H9 (cell line): ENCODE data around the gene CPNE7. TPM values are rescaled to one million over a fixed set of nuclear protein-coding genes. Genes with fewer than 3 reads are reported as not detected.

Experiments used
- DNase-seq: peaks from one replicate; pipeline ENCODE4 v3.0.0-alpha.2; 2017
- H2AFZ ChIP-seq: one replicate; pipeline ENCODE4 v1.6.1; 2013; ENCODE audit warnings: mild to moderate bottlenecking, low read length, control low read depth, moderate library complexity
- H2AK5ac ChIP-seq: 2 replicates; pipeline ENCODE4 v1.6.1; 2013; ENCODE audit warnings: low read length, control low read depth, mixed read lengths; ENCODE audit not compliant: insufficient read length
- H2BK120ac ChIP-seq: one replicate; pipeline ENCODE4 v1.6.1; 2013; ENCODE audit warnings: low read depth, mild to moderate bottlenecking, low read length, control low read depth, inconsistent platforms; ENCODE audit not compliant: poor library complexity, severe bottlenecking
- H2BK12ac ChIP-seq: 2 replicates; pipeline ENCODE4 v1.6.1; 2013; ENCODE audit warnings: low read length, control low read depth, mixed read lengths, low read depth; ENCODE audit not compliant: insufficient read length
- H2BK15ac ChIP-seq: 2 replicates; pipeline ENCODE4 v1.6.1; 2013; ENCODE audit warnings: low read depth, low read length, control low read depth
- H2BK20ac ChIP-seq: one replicate; pipeline ENCODE4 v1.6.1; 2013; ENCODE audit warnings: low read depth, mild to moderate bottlenecking, low read length, control low read depth, inconsistent platforms; ENCODE audit not compliant: poor library complexity, severe bottlenecking
- H2BK5ac ChIP-seq: 2 replicates; pipeline ENCODE4 v1.6.1; 2013; ENCODE audit warnings: low read length, control low read depth, mixed read lengths; ENCODE audit not compliant: insufficient read length
- H3K14ac ChIP-seq: 2 replicates; pipeline ENCODE4 v1.6.1; 2013; ENCODE audit warnings: low read length, control low read depth; ENCODE audit not compliant: insufficient read depth
- H3K18ac ChIP-seq: 2 replicates; pipeline ENCODE4 v1.6.1; 2013; ENCODE audit warnings: low read depth, mild to moderate bottlenecking, mixed read lengths, low read length, control low read depth; ENCODE audit not compliant: insufficient read length
- H3K23ac ChIP-seq: 2 replicates; pipeline ENCODE4 v1.6.1; 2013; ENCODE audit warnings: low read length, control low read depth, mixed read lengths, low read depth; ENCODE audit not compliant: insufficient read length
- H3K23me2 ChIP-seq: 2 replicates; pipeline ENCODE4 v1.6.1; 2013; ENCODE audit warnings: low read depth, mild to moderate bottlenecking, mixed read lengths, low read length, control low read depth; ENCODE audit not compliant: insufficient read length, poor library complexity, severe bottlenecking
- H3K27ac ChIP-seq: 2 replicates; pipeline ENCODE4 v1.5.1; 2013; ENCODE audit warnings: low read length, control low read depth, mixed read lengths, low read depth; ENCODE audit not compliant: insufficient read length
- H3K27me3 ChIP-seq: 2 replicates; pipeline ENCODE4 v1.6.1; 2013; ENCODE audit warnings: low read length, control low read depth, inconsistent platforms; ENCODE audit not compliant: insufficient read depth
- H3K4ac ChIP-seq: 2 replicates; pipeline ENCODE4 v1.6.1; 2013; ENCODE audit warnings: low read depth, mild to moderate bottlenecking, control low read depth, inconsistent platforms, low read length, moderate library complexity
- H3K4me1 ChIP-seq: 2 replicates; pipeline ENCODE4 v1.6.1; 2013; ENCODE audit warnings: low read length, control low read depth, inconsistent platforms; ENCODE audit not compliant: insufficient read depth
- H3K4me2 ChIP-seq: 2 replicates; pipeline ENCODE4 v1.6.1; 2013; ENCODE audit warnings: low read length, control low read depth, mixed read lengths; ENCODE audit not compliant: insufficient read length, insufficient read depth
- H3K56ac ChIP-seq: 2 replicates; pipeline ENCODE4 v1.6.1; 2013; ENCODE audit warnings: low read depth, mild to moderate bottlenecking, mixed read lengths, low read length, control low read depth; ENCODE audit not compliant: insufficient read length
- H3K79me1 ChIP-seq: 2 replicates; pipeline ENCODE4 v1.6.1; 2013; ENCODE audit warnings: low read depth, mild to moderate bottlenecking, moderate library complexity, low read length, control low read depth, inconsistent platforms; ENCODE audit not compliant: insufficient read depth, poor library complexity, severe bottlenecking
- H3K79me2 ChIP-seq: 2 replicates; pipeline ENCODE4 v1.6.1; 2013; ENCODE audit warnings: low read length, control low read depth, inconsistent platforms; ENCODE audit not compliant: insufficient read depth
- H3K9ac ChIP-seq: 2 replicates; pipeline ENCODE4 v1.6.1; 2013; ENCODE audit warnings: low read length, control low read depth, mixed read lengths; ENCODE audit not compliant: insufficient read length; ENCODE audit errors: extremely low read depth
- H3K9me3 ChIP-seq: one replicate; pipeline ENCODE4 v1.6.1; 2013; ENCODE audit warnings: low read depth, low read length, inconsistent platforms; ENCODE audit not compliant: control insufficient read depth
- H3T11ph ChIP-seq: one replicate; pipeline ENCODE4 v1.6.1; 2013; ENCODE audit warnings: mild to moderate bottlenecking, low read length, control low read depth, inconsistent platforms
- H4K20me1 ChIP-seq: one replicate; pipeline ENCODE4 v1.6.1; 2013; ENCODE audit not compliant: control insufficient read depth, insufficient read length, insufficient read depth
- H4K5ac ChIP-seq: 2 replicates; pipeline ENCODE4 v1.6.1; 2013; ENCODE audit warnings: low read depth, mild to moderate bottlenecking, mixed read lengths, low read length, control low read depth; ENCODE audit not compliant: insufficient read length
- H4K8ac ChIP-seq: replicated peaks from 2 replicates; pipeline ENCODE4 v1.6.1; 2013; ENCODE audit warnings: low read length, control low read depth, mixed read lengths, low read depth; ENCODE audit not compliant: insufficient read length
- H4K91ac ChIP-seq: 2 replicates; pipeline ENCODE4 v1.6.1; 2013; ENCODE audit warnings: low read depth, mild to moderate bottlenecking, moderate library complexity, mixed read lengths, low read length, control low read depth; ENCODE audit not compliant: insufficient read length
- H3K27ac Mint-ChIP-seq, 3 experiments: 2 replicates in 2 of 3; 3 replicates in 1 of 3; pipeline ENCODE4 v1.8.0; 2020 to 2021; ENCODE audit warnings: mixed read lengths in 3 of 3, mild to moderate bottlenecking in 1 of 3, moderate library complexity in 1 of 3
- H3K27me3 Mint-ChIP-seq: 2 replicates; pipeline ENCODE4 v1.8.0; 2021; ENCODE audit warnings: low read depth, mild to moderate bottlenecking, moderate library complexity, mixed read lengths
- H3K36me3 Mint-ChIP-seq, 3 experiments: 2 replicates in 2 of 3; 3 replicates in 1 of 3; pipeline ENCODE4 v1.8.0; 2020 to 2021; ENCODE audit warnings: low read depth in 3 of 3, mixed read lengths in 3 of 3; ENCODE audit not compliant: insufficient read depth in 1 of 3
- H3K4me1 Mint-ChIP-seq, 2 experiments: 2 replicates each; pipeline ENCODE4 v1.8.0; 2020; ENCODE audit warnings: mixed read lengths in 2 of 2
- H3K4me3 Mint-ChIP-seq, 2 experiments: 2 replicates in 1 of 2; 3 replicates in 1 of 2; pipeline ENCODE4 v1.8.0; 2020 to 2021; ENCODE audit warnings: mild to moderate bottlenecking in 2 of 2, mixed read lengths in 2 of 2, moderate library complexity in 1 of 2
- H3K9me3 Mint-ChIP-seq, 2 experiments: 2 replicates in 1 of 2; 3 replicates in 1 of 2; pipeline ENCODE4 v1.8.0; 2020; ENCODE audit warnings: mild to moderate bottlenecking in 2 of 2, mixed read lengths in 2 of 2, moderate library complexity in 1 of 2
- CTCF ChIP-seq: fragments of 200-600 bp; sonication (generic); conservative IDR thresholded peaks from 3 replicates; pipeline ENCODE4 v1.8.0; 2021; ENCODE audit warnings: antibody characterized with exemption, mild to moderate bottlenecking
- WGBS: extraction: QIAGEN DNeasy Blood & Tissue Kit; methylation state at CpG from one replicate; pipeline ENCODE4 v1.1.7; 2013; ENCODE audit warnings: missing lambda C conversion rate, low lambda C conversion rate, mixed read lengths; ENCODE audit not compliant: insufficient read length; ENCODE audit errors: extremely low coverage; 5-methylcytosine and 5-hydroxymethylcytosine counted together
- total RNA-seq: library from RNA; stranded (reverse); gene quantifications from 2 replicates; pipeline ENCODE4 v1.2.1, GENCODE V29; 2021

The CPNE7 gene
- total RNA-seq, 1 experiment from 2014 or later = 23.4 TPM

- no peak for TF ChIP-seq CTCF
- Mint-ChIP-seq H3K4me1 (peaks cover 45 to 48% of the 10 kb centered on the region in 2 experiments), H3K27me3 (peaks cover 4% of the 10 kb centered on the region), H3K27ac (peak overlapping the region; percentile 86 to 99 (median 87); a peak in 5 of 7 replicates), H3K9me3 (no peaks in the 10 kb centered on the region; a peak in 1 of 5 replicates), H3K4me3 (peak overlapping the region; percentile 96; a peak in 4 of 5 replicates), H3K36me3 (peaks cover 26 to 45% (median 32%) of the 10 kb centered on the region in 3 experiments)
- H3K4me2 ChIP-seq = peak overlapping the region; percentile 97
- H2BK120ac ChIP-seq = no peak overlapping the region
- H2BK20ac ChIP-seq = no peak overlapping the region
- H3K23ac ChIP-seq = no peak overlapping the region
- no peak overlapping the region for H2BK12ac ChIP-seq
- H4K20me1 ChIP-seq = peaks cover 4% of the 10 kb centered on the region
- no peak overlapping the region for H3K14ac ChIP-seq
- WGBS = no CpG with 5 or more reads among the region's 12 CpGs
- no peak overlapping the region for H3K56ac ChIP-seq
- no peaks in the 10 kb centered on the region for H3K9me3 ChIP-seq
- no peak overlapping the region for H2BK15ac ChIP-seq
- no peak overlapping the region for H3T11ph ChIP-seq
- H3K79me2 ChIP-seq = peaks cover 10% of the 10 kb centered on the region; the same call in 1 of the 2 replicates
- H3K9ac ChIP-seq = no peak overlapping the region
- peak overlapping the region; percentile 27 for H3K27ac ChIP-seq
- H3K27me3 ChIP-seq = no peaks in the 10 kb centered on the region
- H4K8ac ChIP-seq = no peak overlapping the region
- H2AFZ ChIP-seq = no peak overlapping the region
- H2BK5ac ChIP-seq = no peak overlapping the region
- H4K91ac ChIP-seq = no peak overlapping the region
- no peak overlapping the region for H3K4ac ChIP-seq
- no peak overlapping the region for H3K18ac ChIP-seq
- DNase-seq = no peak
- H2AK5ac ChIP-seq = no peak overlapping the region
- no peak overlapping the region for H4K5ac ChIP-seq
- H3K79me1 ChIP-seq = peaks cover 6% of the 10 kb centered on the region
- H3K23me2 ChIP-seq = peaks cover 19% of the 10 kb centered on the region
- H3K4me1 ChIP-seq = no peaks in the 10 kb centered on the region; the same call in 1 of the 2 replicates
Measured at GRCh38 chr16:89563639-89564392, 11.7 kb upstream of the CPNE7 start.
